Heart left ventricle (tissue), 13 donors: Measurements from ENCODE around the gene CDH13.

ENCODE experiments used
- CTCF ChIP-seq, 12 donors: fragments of 200-600 bp; sonication (generic) in 4 of 12; IDR thresholded peaks; one replicate each; pipeline versions ENCODE4 v1.5.0 to v1.8.0; 2018 to 2022; ENCODE audit warnings: antibody characterized with exemption in 12 of 12, mild to moderate bottlenecking in 5 of 12
- POLR2A ChIP-seq, 2 donors: fragments of 450-650 bp; IDR thresholded peaks; one replicate each; pipeline ENCODE4 v1.6.1; 2017; ENCODE audit warnings: antibody characterized with exemption in 2 of 2, mild to moderate bottlenecking in 2 of 2, moderate library complexity in 2 of 2
- donor health status: ischemic (EF 13 %, LVEDD 7.1; RV severe dilation, severe dysfunction).
- donor health status: DM: no; HTN: yes; CAD: no.
- donor health status: DM: no; HTN: no; CAD: no.
- donor health status: ischemic (EF 25% LVEDD 6.9; RV normal size, moderate dysfunction).
- donor health status: ischemic (EF 25% LVEDD 5.7; RV mildly dilated, moderate dysfunction).
- donor health status: ischemic (EF 35%, LVEDD 5.7; RV mildly dilated, moderate dysfunction).
- donor health status: nonischemic (EF 11% LVEDD 7.7; RV severe dilation, severe dysfunction).
- donor health status: DM: yes; HTN: yes; CAD: no.
- donor health status: PGD.
- donor health status: ischemic (EF 29% LVEDD 5.4; RV normal size, mild dysfunction).
- donor health status: nonischemic (EF 23%, LVEDD 6.1; RV moderate dilation, normal function).

GRCh38 chr16:82963653-82964052 lies 336.9 kb downstream of the CDH13 start:
- no peak for TF ChIP-seq CTCF (IDR thresholded peaks at IDR 0.05)
- TF ChIP-seq POLR2A (IDR thresholded peaks at IDR 0.05), result no peak
